Activated naive CD4-positive, alpha-beta T cell (primary cell): ENCODE data around the gene SIN3A.
A peak's percentile ranks its signal among the peaks of the same experiment; 100 is the strongest.
"Not testable (repeated sequence)": the region's sequence is repeated elsewhere in the genome, so short reads cannot be mapped to it uniquely, and the experiment has no call there.

Experiments used
- DNase-seq, 4 experiments: peaks; one replicate each; lab custom pipeline; 2025; lab: John Stamatoyannopoulos, UW

Gene SIN3A

GRCh38 chr15:75356006-75356405, 95.5 kb downstream of the SIN3A start:
- DNase-seq, result no peak

GRCh38 chr15:75355369-75355768, 96.1 kb downstream of the SIN3A start:
- DNase-seq, result no peak

GRCh38 chr15:75354454-75354853, 97.0 kb downstream of the SIN3A start:
- no peak for DNase-seq

- DNase-seq, result no peak
Observed at GRCh38 chr15:75353604-75354003, 97.9 kb downstream of the SIN3A start.

- no peak for DNase-seq
Observed at GRCh38 chr15:75352186-75353080, 99.1 kb downstream of the SIN3A start.

- no peak for DNase-seq
Observed at GRCh38 chr15:75350601-75351361, 100.7 kb downstream of the SIN3A start.

- DNase-seq, result peak in 3 of 4 experiments; percentile 24 to 63 (median 54)
Observed at GRCh38 chr15:75349851-75350588, 101.5 kb downstream of the SIN3A start.

- not testable (repeated sequence) for DNase-seq
Observed at GRCh38 chr15:75349351-75349669, 102.2 kb downstream of the SIN3A start.

- no peak for DNase-seq
Observed at GRCh38 chr15:75348562-75349350, 102.7 kb downstream of the SIN3A start.

- DNase-seq, result no peak
Observed at GRCh38 chr15:75348034-75348561, 103.4 kb downstream of the SIN3A start.

- DNase-seq, result peak in 2 of 4 experiments; percentile 46 to 50
Observed at GRCh38 chr15:75347222-75348033, 104.1 kb downstream of the SIN3A start.

GRCh38 chr15:75346796-75347221, 104.7 kb downstream of the SIN3A start, which contains the start of gene NEIL1:
Gene NEIL1 (plus strand): TSS chr15:75347039. CDS start chr15:75348906, 1,867 bp downstream.
- DNase-seq, result no peak

GRCh38 chr15:75343953-75344352, 107.5 kb downstream of the SIN3A start:
- DNase-seq, result not testable (repeated sequence)

GRCh38 chr15:75342221-75342620, 109.3 kb downstream of the SIN3A start:
- no peak for DNase-seq

- DNase-seq, result no peak
Observed at GRCh38 chr15:75339531-75340240, 111.8 kb downstream of the SIN3A start.

- DNase-seq, result no peak
Observed at GRCh38 chr15:75338661-75339240, 112.7 kb downstream of the SIN3A start.

- peak; percentile 29 to 74 (median 56) for DNase-seq
Observed at GRCh38 chr15:75335705-75336355, 115.7 kb downstream of the SIN3A start, which contains the start of gene COMMD4. Gene COMMD4 (plus strand): TSS chr15:75336063. CDS start chr15:75336090, 27 bp downstream.

GRCh38 chr15:75335313-75335704, 116.2 kb downstream of the SIN3A start:
- no peak for DNase-seq
